ENCODE data around the gene DLAT.

Gene DLAT

GRCh38 chr11:111983187-111983986 lies 41.8 kb upstream of the DLAT start:
- no peaks in the 10 kb centered on the region; the same call in 1 of the 2 replicates for H3K36me3 ChIP-seq (ENCODE audit: insufficient read depth, low read length)
- no peaks in the 10 kb centered on the region for H3K4me1 ChIP-seq (ENCODE audit: insufficient read depth, low read length, poor library complexity, severe bottlenecking)
- H4K20me1 ChIP-seq (ENCODE audit: insufficient read depth, low read length, poor library complexity, severe bottlenecking): no peaks in the 10 kb centered on the region
- TF ChIP-seq CTCF (conservative IDR thresholded peaks at IDR 0.05; ENCODE audit: low read length): no peak
- H3K9me2 ChIP-seq (replicated peaks; ENCODE audit: low read depth, low read length): no peaks in the 10 kb centered on the region
- H3K79me2 ChIP-seq (ENCODE audit: insufficient read depth, low read length): no peaks in the 10 kb centered on the region
- H3F3A ChIP-seq (ENCODE audit: low read depth): no peaks in the 10 kb centered on the region
- H3K9me3 ChIP-seq (ENCODE audit: insufficient read depth, low read depth, low read length): no peaks in the 10 kb centered on the region
- H2AFZ ChIP-seq (ENCODE audit: low read length): no peak overlapping the region
- no peak overlapping the region for H3K4me3 ChIP-seq (ENCODE audit: low read length, poor library complexity, severe bottlenecking)
- H3K9ac ChIP-seq (ENCODE audit: low read depth, low read length, poor library complexity, severe bottlenecking): no peak overlapping the region
- no peaks in the 10 kb centered on the region for H3K27me3 ChIP-seq (ENCODE audit: insufficient read depth, low read length, poor library complexity, severe bottlenecking)
- H3K4me2 ChIP-seq (ENCODE audit: low read depth, low read length, poor library complexity, severe bottlenecking): no peak overlapping the region

- Histone ChIP-seq H3K4me1 (ENCODE audit: insufficient read depth, low read length, poor library complexity, severe bottlenecking) (no peaks in the 10 kb centered on the region), H2AFZ (ENCODE audit: low read length) (no peak overlapping the region), H3K9me3 (ENCODE audit: insufficient read depth, low read depth, low read length) (no peaks in the 10 kb centered on the region), H3K9ac (ENCODE audit: low read depth, low read length, poor library complexity, severe bottlenecking) (no peak overlapping the region), H3F3A (ENCODE audit: low read depth) (no peaks in the 10 kb centered on the region), H3K4me2 (ENCODE audit: low read depth, low read length, poor library complexity, severe bottlenecking) (no peak overlapping the region), H4K20me1 (ENCODE audit: insufficient read depth, low read length, poor library complexity, severe bottlenecking) (no peaks in the 10 kb centered on the region), H3K4me3 (ENCODE audit: low read length, poor library complexity, severe bottlenecking) (no peak overlapping the region), H3K79me2 (ENCODE audit: insufficient read depth, low read length) (no peaks in the 10 kb centered on the region), H3K27me3 (ENCODE audit: insufficient read depth, low read length, poor library complexity, severe bottlenecking) (no peaks in the 10 kb centered on the region), H3K36me3 (ENCODE audit: insufficient read depth, low read length) (no peaks in the 10 kb centered on the region; the same call in 1 of the 2 replicates), H3K9me2 (replicated peaks; ENCODE audit: low read depth, low read length) (no peaks in the 10 kb centered on the region)
- TF ChIP-seq EZH2phosphoT487 (IDR thresholded peaks at IDR 0.05; ENCODE audit: borderline replicate concordance) (no peak), CTCF (conservative IDR thresholded peaks at IDR 0.05; ENCODE audit: low read length) (no peak)
Measured at GRCh38 chr11:111986589-111986988, 38.6 kb upstream of the DLAT start.

GRCh38 chr11:111990381-111990780 lies 34.8 kb upstream of the DLAT start:
- H3K9ac ChIP-seq (ENCODE audit: low read depth, low read length, poor library complexity, severe bottlenecking): no peak overlapping the region
- TF ChIP-seq EZH2phosphoT487 (IDR thresholded peaks at IDR 0.05; ENCODE audit: borderline replicate concordance) (no peak), CTCF (conservative IDR thresholded peaks at IDR 0.05; ENCODE audit: low read length) (no peak)
- H3K9me2 ChIP-seq (replicated peaks; ENCODE audit: low read depth, low read length): no peaks in the 10 kb centered on the region
- H3K4me3 ChIP-seq (ENCODE audit: low read length, poor library complexity, severe bottlenecking): no peak overlapping the region
- no peak overlapping the region for H3K4me2 ChIP-seq (ENCODE audit: low read depth, low read length, poor library complexity, severe bottlenecking)
- H3K9me3 ChIP-seq (ENCODE audit: insufficient read depth, low read depth, low read length): no peaks in the 10 kb centered on the region
- no peaks in the 10 kb centered on the region for H3K27me3 ChIP-seq (ENCODE audit: insufficient read depth, low read length, poor library complexity, severe bottlenecking)
- H4K20me1 ChIP-seq (ENCODE audit: insufficient read depth, low read length, poor library complexity, severe bottlenecking): no peaks in the 10 kb centered on the region
- no peak overlapping the region for H2AFZ ChIP-seq (ENCODE audit: low read length)
- peaks cover 10% of the 10 kb centered on the region; the same call in 1 of the 2 replicates for H3K36me3 ChIP-seq (ENCODE audit: insufficient read depth, low read length)
- H3K79me2 ChIP-seq (ENCODE audit: insufficient read depth, low read length): no peaks in the 10 kb centered on the region
- no peaks in the 10 kb centered on the region for H3F3A ChIP-seq (ENCODE audit: low read depth)
- H3K4me1 ChIP-seq (ENCODE audit: insufficient read depth, low read length, poor library complexity, severe bottlenecking): no peaks in the 10 kb centered on the region

Data from Loucy (cell line).